HL-60 (cell line): ENCODE measurements around the gene SF3A2.

ENCODE experiments used
- GABPA ChIP-seq: IDR thresholded peaks from 2 replicates; pipeline ENCODE4 v1.6.1; 2012; ENCODE audit warnings: low read depth
- TF ChIP-seq, protein P1 (sequence below): IDR thresholded peaks from one replicate; pipeline ENCODE4 v1.5.1; 2011; ENCODE audit warnings: low read length, control low read depth, inconsistent platforms; ENCODE audit not compliant: insufficient read depth

DNA sequence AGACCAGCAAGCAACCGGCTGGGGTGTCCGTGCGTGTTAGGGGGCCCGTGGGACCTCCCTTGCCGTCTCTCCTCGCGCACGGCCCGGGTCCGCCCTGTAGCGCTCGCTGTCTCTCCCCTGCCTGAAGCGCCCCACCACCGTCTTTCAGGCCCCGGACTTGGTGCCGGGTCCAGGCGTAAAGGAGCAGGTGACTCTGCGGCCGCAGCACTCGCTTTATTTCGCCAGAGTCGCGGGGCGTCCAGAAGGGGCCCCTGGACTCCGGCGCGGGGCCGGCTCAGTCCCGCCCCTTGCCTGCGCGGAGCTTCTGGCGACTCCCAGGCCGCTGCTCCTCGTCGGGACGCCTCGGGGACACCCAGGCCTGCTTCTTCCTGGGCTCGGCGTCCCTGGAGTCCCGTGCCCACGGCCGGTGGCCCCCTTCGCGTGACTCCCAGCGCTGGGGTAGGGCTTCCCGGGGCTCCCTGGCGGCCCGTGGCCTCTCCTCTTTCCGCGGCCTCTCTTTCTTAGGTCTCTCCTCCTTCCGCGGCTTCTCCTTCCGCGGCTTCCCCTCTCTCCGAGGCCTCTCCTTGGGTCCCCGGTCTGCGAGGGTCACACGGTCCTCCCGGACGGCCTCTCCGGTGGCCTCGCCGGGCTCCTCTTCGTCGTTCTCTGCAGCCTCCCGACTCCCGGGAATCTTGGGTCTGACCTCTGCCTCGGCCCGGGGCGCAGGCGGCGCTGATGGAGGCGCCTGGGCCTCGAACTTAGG, 15.6 kb downstream of the SF3A2 start:
- TF ChIP-seq, protein P1, sequence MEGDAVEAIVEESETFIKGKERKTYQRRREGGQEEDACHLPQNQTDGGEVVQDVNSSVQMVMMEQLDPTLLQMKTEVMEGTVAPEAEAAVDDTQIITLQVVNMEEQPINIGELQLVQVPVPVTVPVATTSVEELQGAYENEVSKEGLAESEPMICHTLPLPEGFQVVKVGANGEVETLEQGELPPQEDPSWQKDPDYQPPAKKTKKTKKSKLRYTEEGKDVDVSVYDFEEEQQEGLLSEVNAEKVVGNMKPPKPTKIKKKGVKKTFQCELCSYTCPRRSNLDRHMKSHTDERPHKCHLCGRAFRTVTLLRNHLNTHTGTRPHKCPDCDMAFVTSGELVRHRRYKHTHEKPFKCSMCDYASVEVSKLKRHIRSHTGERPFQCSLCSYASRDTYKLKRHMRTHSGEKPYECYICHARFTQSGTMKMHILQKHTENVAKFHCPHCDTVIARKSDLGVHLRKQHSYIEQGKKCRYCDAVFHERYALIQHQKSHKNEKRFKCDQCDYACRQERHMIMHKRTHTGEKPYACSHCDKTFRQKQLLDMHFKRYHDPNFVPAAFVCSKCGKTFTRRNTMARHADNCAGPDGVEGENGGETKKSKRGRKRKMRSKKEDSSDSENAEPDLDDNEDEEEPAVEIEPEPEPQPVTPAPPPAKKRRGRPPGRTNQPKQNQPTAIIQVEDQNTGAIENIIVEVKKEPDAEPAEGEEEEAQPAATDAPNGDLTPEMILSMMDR = no peak
- no peak for TF ChIP-seq GABPA
